Fibroblast of pulmonary artery (primary cell): ENCODE data around the gene KCNJ11.

Source experiments
- DNase-seq: peaks from one replicate; pipeline ENCODE4 v3.0.0-alpha.2; 2010; ENCODE audit warnings: low read depth
- H3K4me3 ChIP-seq: replicated peaks from 2 replicates; pipeline ENCODE4 v1.5.1; 2011; ENCODE audit warnings: low read depth, mild to moderate bottlenecking, control low read depth, low read length, moderate library complexity
- CTCF ChIP-seq: IDR thresholded peaks from 2 replicates; pipeline ENCODE4 v1.5.1; 2011; ENCODE audit warnings: mild to moderate bottlenecking, control low read depth, low read length, inconsistent platforms; ENCODE audit errors: missing control alignments

Gene KCNJ11

GRCh38 chr11:17403980-17404759, 15.7 kb upstream of the KCNJ11 start:
- no peak overlapping the region for H3K4me3 ChIP-seq
- DNase-seq: peak; percentile 10
- TF ChIP-seq CTCF: no peak

GRCh38 chr11:17402486-17402885, 14.0 kb upstream of the KCNJ11 start:
- DNase-seq: no peak
- TF ChIP-seq CTCF: no peak
- no peak overlapping the region for H3K4me3 ChIP-seq

- no peak overlapping the region for H3K4me3 ChIP-seq
- TF ChIP-seq CTCF: no peak
- DNase-seq: no peak
Measured at GRCh38 chr11:17401841-17402240, 13.4 kb upstream of the KCNJ11 start.

- no peak for TF ChIP-seq CTCF
- DNase-seq: no peak
- H3K4me3 ChIP-seq: no peak overlapping the region
Measured at GRCh38 chr11:17401316-17401715, 12.9 kb upstream of the KCNJ11 start.

GRCh38 chr11:17400048-17400775, 11.8 kb upstream of the KCNJ11 start:
- DNase-seq: no peak
- TF ChIP-seq CTCF: no peak

GRCh38 chr11:17399236-17399635, 10.8 kb upstream of the KCNJ11 start:
- TF ChIP-seq CTCF: no peak
- no peak for DNase-seq
- no peak overlapping the region for H3K4me3 ChIP-seq

More at GRCh38 chr11:17400048-17400775, 11.8 kb upstream of the KCNJ11 start:
- no peak overlapping the region for H3K4me3 ChIP-seq
